GM19025 (cell line): ENCODE measurements around the gene SORT1.
"Not testable (repeated sequence)": the region's sequence is repeated elsewhere in the genome, so short reads cannot be mapped to it uniquely, and the experiment has no call there.

ENCODE experiments used
- ATAC-seq: cut with Tn5 transposase; IDR thresholded peaks from one replicate; pipeline ENCODE4 v1.9.1; 2021; ENCODE audit warnings: mild to moderate bottlenecking, low read depth, moderate library complexity; ENCODE audit not compliant: unreplicated experiment

Gene SORT1

GRCh38 chr1:109397581-109398342 lies at the start of gene SORT1:
TSS of gene SORT1 (minus strand) at chr1:109397918. CDS start at chr1:109397892, 26 bp downstream.
- ATAC-seq = peak; percentile 83

DNA sequence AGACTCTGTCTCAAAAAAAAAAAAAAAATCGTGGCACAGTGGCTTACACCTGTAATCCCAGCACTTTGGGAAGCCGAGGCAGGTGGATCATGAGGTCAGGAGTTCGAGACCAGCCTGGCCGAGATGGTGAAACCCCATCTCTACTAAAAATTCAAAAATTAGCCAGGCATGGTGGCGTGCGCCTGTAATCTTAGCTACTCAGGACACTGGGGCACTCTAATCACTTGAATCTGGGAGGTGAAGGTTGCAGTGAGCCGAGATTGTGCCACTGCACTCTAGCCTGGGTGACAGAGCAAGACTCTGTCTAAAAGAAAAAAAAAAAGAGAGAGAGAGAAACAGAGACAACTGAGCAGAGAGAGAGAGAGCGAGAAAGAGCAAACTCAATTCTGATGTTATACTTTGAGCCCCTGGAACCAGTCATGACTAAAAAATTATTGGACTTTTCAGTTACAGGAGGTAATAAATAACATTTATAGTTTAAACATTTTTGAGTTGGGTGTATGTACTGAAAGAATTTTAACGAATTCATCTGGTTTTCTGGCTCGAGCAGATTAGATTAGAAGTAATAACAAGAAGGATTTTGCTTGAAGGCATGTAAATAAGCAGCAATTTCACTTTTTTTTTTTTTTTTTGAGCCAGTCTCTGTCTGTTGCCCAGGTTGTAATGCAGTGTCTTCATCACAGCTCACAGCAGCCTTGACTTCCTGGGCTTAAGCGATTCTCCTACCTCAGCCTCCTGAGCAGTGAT lies 48.4 kb upstream of the SORT1 start:
- ATAC-seq = not testable (repeated sequence)

- no peak for ATAC-seq
These were observed 46.6 kb upstream of the SORT1 start for GRCh38 chr1:109444346-109444745.

DNA sequence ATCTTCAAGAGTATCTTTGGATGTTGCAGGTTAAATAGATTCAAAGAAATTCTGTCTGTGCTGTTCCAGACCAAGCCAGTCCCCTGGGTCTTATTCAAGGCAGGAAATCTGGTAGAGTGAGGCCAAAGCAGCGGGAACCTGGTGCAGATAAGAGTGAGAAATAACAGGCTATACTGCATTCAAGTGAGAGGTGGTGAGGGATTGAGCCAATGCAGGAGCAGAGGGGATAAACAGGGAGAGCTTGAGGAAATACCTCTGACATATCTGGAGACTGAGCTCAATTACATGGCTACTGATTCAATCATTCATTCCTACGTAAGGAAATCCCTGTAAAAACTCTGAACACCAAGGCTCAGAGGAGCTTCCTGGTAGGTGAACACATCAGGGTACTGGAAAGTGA lies 45.8 kb upstream of the SORT1 start:
- ATAC-seq = no peak

DNA sequence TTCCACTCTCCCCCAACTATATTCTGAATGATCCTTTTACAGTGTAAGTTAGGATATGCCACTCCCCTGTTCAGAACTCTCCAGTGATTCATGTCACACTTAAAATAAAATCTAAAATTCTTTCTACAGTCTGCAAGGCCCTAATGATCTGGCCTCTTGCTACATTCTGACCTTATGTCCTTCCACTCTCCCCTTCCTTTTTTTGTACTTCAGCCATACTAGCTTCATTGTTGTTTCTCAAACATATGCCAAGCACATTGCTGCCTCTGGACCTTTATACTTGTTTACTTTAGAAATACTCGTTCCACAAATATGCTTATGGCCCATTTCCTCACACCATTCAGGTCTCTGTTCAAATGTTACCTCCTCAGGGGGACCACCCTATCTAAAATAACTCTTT lies 43.4 kb upstream of the SORT1 start:
- no peak for ATAC-seq

- ATAC-seq = no peak
These were observed 41.1 kb upstream of the SORT1 start for GRCh38 chr1:109438798-109439297.

DNA sequence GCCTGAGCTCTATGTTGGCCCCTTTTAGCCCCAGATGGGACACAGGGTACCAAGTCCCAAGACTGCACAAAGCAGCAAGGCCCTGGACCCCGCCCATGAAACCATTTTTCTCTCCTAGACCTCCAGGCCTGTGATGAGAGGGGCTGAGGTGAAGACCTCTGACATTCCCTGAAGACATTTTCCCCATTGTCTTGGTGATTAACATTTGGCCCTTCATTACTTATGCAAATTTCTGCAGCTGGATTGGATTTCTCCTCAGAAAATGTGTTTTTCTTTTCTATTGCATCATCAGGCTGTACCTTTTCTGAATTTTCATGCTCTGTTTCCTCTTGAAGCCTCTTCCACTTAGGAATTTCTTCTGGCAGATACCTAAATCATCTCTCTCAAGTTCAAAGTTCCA lies 36.8 kb upstream of the SORT1 start:
- ATAC-seq = no peak

- no peak for ATAC-seq
These were observed 35.6 kb upstream of the SORT1 start for GRCh38 chr1:109433322-109433721.

GRCh38 chr1:109432336-109432735 lies 34.6 kb upstream of the SORT1 start:
- ATAC-seq = no peak

DNA sequence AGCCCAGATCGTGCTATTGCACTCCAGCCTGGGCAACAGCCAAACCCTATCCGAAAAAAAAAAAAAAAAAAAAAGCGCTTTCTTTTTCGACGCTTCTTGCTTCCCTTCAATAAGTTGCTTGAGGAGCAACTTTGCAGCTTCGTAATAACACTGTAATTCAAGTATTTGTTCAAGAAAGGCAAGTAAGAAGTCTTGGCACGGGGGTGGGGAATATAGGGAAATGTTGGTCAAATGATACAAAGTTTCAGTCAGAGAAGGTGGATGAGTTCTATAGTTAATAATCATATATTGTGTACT lies 29.4 kb upstream of the SORT1 start:
- no peak for ATAC-seq

DNA sequence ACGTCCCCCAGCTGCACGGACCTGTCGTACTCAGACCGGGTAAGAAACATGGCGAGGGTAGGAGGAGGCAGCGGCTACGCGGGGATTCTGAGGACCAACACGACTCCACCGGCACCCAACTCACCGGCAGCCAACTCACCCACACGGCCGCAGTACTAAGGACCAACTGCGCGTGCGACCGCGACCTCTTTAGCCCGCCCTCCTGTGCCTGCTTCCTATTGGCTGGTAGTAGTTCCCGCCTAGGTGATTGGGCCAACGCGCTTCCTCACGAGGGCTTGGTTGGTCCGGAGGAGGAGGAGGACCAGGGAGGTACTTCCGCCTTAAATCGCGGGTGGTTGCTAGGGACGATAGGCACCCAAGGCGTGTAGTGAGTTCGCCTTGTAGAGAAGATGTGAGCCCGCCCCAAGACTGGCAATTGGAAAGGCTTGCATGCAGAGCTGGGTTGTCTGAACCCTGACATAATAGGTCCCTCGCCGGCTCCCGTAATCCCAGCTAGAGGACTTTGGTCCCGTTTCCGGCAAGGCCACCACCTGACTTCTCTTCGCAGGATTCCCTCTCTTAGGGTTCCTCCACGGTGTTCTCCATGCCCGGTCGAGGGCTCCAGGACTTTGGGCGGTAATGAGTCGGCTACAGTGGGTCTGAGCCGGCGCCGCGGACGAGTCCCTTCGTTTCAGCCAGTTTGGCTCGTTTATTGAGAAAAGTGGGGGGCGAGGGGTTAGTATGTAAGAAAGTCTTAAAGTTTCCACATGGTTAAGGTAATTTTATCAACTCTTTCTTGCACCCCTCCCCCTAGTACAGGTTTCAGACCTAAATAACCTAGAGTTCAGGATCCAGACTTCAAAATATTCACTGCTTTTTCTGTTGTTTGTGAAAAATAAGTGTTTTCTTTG lies 28.8 kb upstream of the SORT1 start, which contains the start of gene PSMA5:
Gene PSMA5, minus strand, starts transcription at position 168 of the 890 bp plus-strand sequence. Its CDS starts 118 bp downstream, at position 50.
- peak; percentile 96 for ATAC-seq

DNA sequence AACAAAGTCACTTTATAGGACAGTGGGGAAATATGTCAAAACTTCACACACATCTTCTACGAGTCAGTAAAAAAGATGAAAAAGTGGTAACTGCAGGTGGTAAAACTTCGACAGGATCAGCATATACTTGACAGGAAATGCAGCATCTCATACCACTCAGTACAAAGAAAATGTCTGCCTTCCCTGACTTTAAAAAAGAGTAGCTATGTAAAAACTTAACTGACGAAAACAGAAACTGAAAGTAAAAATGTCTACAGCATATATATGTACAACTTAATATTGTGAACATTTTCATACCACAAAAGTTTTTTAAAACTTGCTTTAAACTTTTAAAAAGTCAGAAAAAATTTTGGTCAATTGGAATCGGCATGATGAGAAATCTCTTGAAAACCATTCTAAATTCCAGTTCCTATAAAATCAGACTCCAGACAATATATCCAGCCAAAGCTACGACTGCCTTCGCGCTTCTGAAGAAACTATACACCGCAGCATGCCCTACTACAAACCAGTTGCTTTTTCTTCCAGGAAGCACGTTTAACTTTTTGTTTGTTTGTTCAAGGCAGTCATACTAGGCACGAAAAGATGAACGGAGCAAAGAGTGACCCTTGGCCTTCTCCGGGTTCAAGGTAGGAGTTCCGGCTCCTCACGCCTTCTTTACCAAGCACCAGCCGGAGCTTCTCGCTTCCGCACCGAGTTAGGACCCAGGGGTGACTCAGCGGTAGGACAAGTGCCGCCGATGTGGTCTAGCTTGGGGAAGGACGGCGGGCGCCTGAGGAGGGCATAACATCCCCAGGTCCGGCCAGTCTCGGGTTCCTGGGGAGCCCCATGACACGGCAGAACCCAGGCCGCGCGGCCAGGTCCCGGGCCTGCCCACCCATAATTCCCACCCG lies 27.9 kb upstream of the SORT1 start:
- ATAC-seq = peak; percentile 15

DNA sequence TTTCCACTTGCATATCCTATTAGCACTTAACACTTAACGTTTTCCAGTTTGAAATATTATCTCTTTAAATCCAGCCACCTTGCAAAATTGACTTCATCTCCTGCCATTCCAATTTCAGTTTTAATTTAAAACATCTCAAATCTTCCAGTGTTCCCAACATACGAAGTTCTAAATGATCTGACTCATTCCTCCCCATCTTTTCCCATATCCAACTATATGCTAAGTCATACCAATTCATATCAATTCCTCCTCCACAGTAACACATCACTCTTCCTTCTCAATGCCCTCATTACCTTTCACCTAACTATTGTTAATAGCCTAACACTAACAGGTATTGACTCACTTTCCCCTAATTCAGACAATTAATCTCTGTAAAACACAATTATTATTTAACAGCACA lies 25.8 kb upstream of the SORT1 start:
- no peak for ATAC-seq

- no peak for ATAC-seq
These were observed 14.8 kb upstream of the SORT1 start for GRCh38 chr1:109412551-109412950.

DNA sequence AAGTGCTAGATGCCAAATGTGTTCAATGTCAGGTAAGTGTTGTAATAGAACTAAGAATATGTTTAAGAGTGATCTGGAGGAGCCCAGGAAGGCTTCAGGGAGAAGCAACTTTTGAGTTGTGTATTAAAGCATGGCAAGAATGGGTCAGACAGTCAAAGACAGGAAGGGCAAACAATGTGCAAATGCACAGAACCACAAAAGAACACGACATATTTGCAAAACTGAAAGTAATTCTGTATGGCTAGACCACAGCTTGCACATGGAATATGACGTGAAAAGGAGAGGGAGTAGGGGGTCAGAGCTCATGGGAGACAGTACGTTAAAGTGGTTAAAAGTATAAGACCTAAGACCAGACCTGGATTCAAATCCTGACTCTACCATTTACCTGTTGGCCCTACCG lies 7.1 kb upstream of the SORT1 start:
- no peak for ATAC-seq

DNA sequence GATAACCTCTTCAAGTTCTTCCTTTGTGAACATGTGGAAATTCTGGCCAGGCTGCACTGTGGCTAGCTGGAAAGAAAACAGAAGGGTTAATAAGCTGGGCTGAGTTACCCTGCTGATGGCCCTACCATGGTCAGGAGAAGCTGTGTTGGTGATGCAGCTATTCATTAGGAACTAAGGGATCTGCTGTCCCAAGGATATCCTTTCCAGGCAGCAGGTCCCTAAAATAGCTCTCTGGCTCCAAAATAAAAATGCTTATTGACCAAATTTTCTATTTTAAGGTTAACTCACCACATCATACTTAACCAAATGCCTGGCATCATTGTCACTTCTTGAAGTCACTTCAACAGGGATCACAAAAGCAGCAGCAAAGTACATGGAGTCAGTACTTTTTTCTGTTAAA lies 4.3 kb upstream of the SORT1 start:
- no peak for ATAC-seq

DNA sequence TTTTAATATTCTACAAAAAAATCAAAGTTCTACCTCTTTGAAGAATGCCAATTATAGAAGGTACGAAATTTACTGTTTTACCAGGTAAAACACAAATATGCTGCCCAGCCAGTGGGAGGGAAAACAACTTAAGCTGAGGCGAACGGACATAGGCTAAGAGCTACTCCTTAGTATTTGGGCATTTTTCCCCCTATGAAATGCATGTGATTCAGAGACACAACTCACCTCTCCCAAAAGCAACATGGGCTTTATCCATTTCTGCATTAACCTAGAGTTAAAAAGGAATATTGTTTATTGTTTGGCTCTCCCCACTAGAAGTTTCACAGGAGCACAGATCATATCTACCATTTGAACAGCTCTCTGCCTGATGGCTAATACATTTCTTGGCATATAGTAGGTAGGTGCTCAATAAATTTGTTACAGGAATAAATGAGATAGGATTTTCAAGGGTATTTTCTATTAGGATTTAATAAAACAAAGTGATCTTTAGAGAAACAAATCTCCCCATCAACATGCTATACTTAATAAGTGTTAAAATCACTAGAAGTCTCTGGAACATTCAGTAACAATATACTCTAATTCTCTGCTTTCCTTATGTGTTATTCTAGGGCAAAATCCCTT lies 2.4 kb upstream of the SORT1 start:
- ATAC-seq = no peak

DNA sequence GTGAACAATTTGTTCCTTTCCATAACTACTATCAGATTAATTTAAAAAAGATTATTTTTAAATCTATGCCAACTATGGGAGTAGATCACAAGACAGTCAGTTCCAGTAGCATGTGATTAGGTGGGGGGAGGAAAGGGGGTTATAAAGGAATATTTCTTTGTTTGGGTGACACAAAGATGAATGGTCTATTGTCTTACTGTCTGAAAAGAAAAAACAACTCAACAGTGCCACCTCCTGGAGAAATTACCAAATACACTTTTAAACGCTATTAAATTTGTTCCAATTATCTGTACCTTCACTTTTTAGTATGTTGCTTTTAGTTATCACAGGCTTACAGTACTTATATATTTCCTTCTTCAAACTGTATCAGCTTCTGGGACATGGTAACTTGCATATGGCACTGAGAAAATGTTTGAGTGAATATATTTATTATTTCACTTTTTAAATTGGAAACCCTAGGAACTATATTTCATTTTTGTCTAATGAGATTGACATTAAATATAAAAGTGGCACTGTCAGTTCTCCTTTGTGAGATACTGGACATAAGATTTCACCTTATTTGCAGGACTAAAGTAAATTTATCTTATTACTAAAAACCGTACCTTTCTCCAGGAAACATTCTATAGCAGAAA lies 1.7 kb upstream of the SORT1 start:
- no peak for ATAC-seq
